Erythroblast (primary cell): ENCODE results near the gene TNFAIP8L1.

Experiments
- GATA1 ChIP-seq: IDR thresholded peaks from 2 replicates; pipeline ENCODE4 v1.6.1; 2011; ENCODE audit warnings: low read depth, mild to moderate bottlenecking, control low read depth, low read length, moderate library complexity
- POLR2A ChIP-seq: IDR thresholded peaks from 2 replicates; pipeline ENCODE4 v1.6.1; 2011; ENCODE audit warnings: mild to moderate bottlenecking, low read length

DNA sequence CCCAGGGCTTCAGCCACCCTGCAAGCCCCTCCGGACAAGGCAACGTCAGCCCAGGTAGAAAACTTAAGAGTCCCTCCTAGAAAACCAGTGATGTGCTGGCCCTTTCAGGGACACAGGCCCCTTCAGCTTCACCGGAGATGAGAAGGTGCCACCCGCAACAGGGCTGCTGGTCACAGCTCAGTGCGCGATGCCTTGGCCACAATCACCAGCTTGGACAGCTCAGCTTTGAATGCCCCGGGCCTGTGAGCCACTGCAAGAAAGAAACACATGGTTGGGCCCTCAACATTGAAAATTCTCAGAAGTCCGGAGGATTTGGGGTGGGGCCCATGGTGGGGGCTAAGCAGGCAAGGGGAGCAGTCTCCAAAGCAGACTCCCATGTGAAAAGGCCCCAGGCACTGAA, 18.5 kb downstream of the TNFAIP8L1 start:
- TF ChIP-seq POLR2A (no peak), GATA1 (no peak)
